ENCODE results near the gene OR5D14. TPM values are rescaled to one million over a fixed set of nuclear protein-coding genes. Genes with fewer than 3 reads are reported as not detected.

OR5D14 gene
- polyA plus RNA-seq, 1 of the 3 experiments (the other 2 are of a cell fraction) = not detected

DNA sequence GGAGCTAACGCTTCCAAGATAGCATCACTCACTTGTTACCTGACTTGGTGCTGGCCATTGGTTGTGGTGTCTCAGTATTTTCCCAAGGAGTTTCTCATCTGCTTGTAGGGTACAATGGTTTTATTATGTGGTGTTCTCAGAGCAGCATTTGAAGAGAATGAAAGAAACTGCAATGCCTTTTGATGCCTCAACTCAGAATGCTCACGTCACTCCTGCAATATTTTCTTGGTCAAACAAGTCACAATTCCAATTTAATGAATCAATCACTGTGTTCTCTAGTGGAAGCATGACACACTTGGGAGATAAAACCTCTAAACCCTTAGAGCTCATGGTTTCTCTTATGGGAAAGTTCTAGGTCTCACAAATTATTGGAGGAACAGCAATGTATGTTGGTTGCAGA, 2.0 kb upstream of the OR5D14 start (continued):
- TF ChIP-seq RAD21 (IDR thresholded peaks at IDR 0.05; ENCODE audit: low read length) (no peak), MXI1 (IDR thresholded peaks at IDR 0.05; ENCODE audit: low read depth, low read length) (no peak), YY1 (IDR thresholded peaks at IDR 0.05; ENCODE audit: low read depth) (no peak), IRF3 (IDR thresholded peaks at IDR 0.05; ENCODE audit: low read depth, low read length) (no peak), GABPA (IDR thresholded peaks at IDR 0.05; ENCODE audit: low read depth) (no peak), TCF12 (IDR thresholded peaks at IDR 0.05) (no peak), TAF1 (IDR thresholded peaks at IDR 0.05; ENCODE audit: borderline replicate concordance, low read depth, low read length) (no peak), TEAD4 (IDR thresholded peaks at IDR 0.05; ENCODE audit: borderline replicate concordance, insufficient read depth) (no peak), GATA2 (CRISPR knock-in tag; IDR thresholded peaks at IDR 0.05) (no peak), NRF1 (IDR thresholded peaks at IDR 0.05; ENCODE audit: low read depth, low read length) (no peak), EP300 (IDR thresholded peaks at IDR 0.05; ENCODE audit: borderline replicate concordance in 1 of 2, low read depth in 1 of 2, low read length in 1 of 2) (no peak), ELF1 (IDR thresholded peaks at IDR 0.05) (no peak)

GRCh38 chr11:55806248-55806647, 10.9 kb downstream of the OR5D14 start:
- Histone ChIP-seq H3F3A (replicated peaks; ENCODE audit: insufficient read depth) (no peaks in the 10 kb centered on the region), H3K4me3 (ENCODE audit: low read depth in 2 of 2, low read length in 1 of 2) (no peak overlapping the region), H3K4me2 (no peak overlapping the region), H3K36me3 (replicated peaks in 1 of 2; ENCODE audit: control insufficient read depth in 1 of 2, insufficient read depth in 2 of 2, low read length in 1 of 2) (no peaks in the 10 kb centered on the region), H4K20me1 (ENCODE audit: insufficient read depth) (no peaks in the 10 kb centered on the region), H3K9ac (no peak overlapping the region), H3K27ac (ENCODE audit: low read depth in 2 of 2, low read length in 1 of 2) (no peak overlapping the region), H3K9me3 (no peaks in the 10 kb centered on the region; the same call in 1 of the 2 replicates), H3K9me2 (no peaks in the 10 kb centered on the region), H2AFZ (ENCODE audit: low read depth) (no peak overlapping the region), H3K4me1 (ENCODE audit: control insufficient read depth in 1 of 2, insufficient read depth in 2 of 2, low read depth in 1 of 2, low read length in 1 of 2) (no peaks in the 10 kb centered on the region), H3K79me2 (ENCODE audit: insufficient read depth) (no peaks in the 10 kb centered on the region), H3K27me3 (ENCODE audit: insufficient read depth) (no peaks in the 10 kb centered on the region)
- ChIA-PET POLR2A (no interaction called here), CTCF (no interaction called here)
- no peak for TF ChIP-seq PBX3 (IDR thresholded peaks at IDR 0.05)
- TF ChIP-seq RFX5 (IDR thresholded peaks at IDR 0.05; ENCODE audit: low read length) = no peak
- no peak for TF ChIP-seq REST (IDR thresholded peaks at IDR 0.05; ENCODE audit: low read depth, low read length)
- no peak for TF ChIP-seq NRF1 (IDR thresholded peaks at IDR 0.05; ENCODE audit: low read depth, low read length)
- no peak for TF ChIP-seq EP300 (IDR thresholded peaks at IDR 0.05; ENCODE audit: borderline replicate concordance in 1 of 2, low read depth in 1 of 2, low read length in 1 of 2)
- no peak for TF ChIP-seq RXRA (IDR thresholded peaks at IDR 0.05; ENCODE audit: borderline replicate concordance, low read depth)
- TF ChIP-seq YY1 (IDR thresholded peaks at IDR 0.05; ENCODE audit: low read depth) = no peak
- no peak for TF ChIP-seq NFIC (IDR thresholded peaks at IDR 0.05; ENCODE audit: borderline replicate concordance)
- no peak for TF ChIP-seq IRF3 (IDR thresholded peaks at IDR 0.05; ENCODE audit: low read depth, low read length)
- no peak for TF ChIP-seq FOSL2 (IDR thresholded peaks at IDR 0.05; ENCODE audit: borderline replicate concordance, low read depth)
- TF ChIP-seq JUND (IDR thresholded peaks at IDR 0.05) = no peak
- no peak for TF ChIP-seq EZH2phosphoT487 (IDR thresholded peaks at IDR 0.05; ENCODE audit: borderline replicate concordance, low read depth)
- TF ChIP-seq POLR2AphosphoS5 (IDR thresholded peaks at IDR 0.05; ENCODE audit: low read depth, low read length) = no peak
- no peak for TF ChIP-seq TAF1 (IDR thresholded peaks at IDR 0.05; ENCODE audit: borderline replicate concordance, low read depth, low read length)
- TF ChIP-seq MXI1 (IDR thresholded peaks at IDR 0.05; ENCODE audit: low read depth, low read length) = no peak
- no peak for TF ChIP-seq SMC3 (IDR thresholded peaks at IDR 0.05; ENCODE audit: low read depth, low read length)
- no peak for TF ChIP-seq FOXM1 (IDR thresholded peaks at IDR 0.05; ENCODE audit: low read depth)
- no peak for TF ChIP-seq FOXJ3 (CRISPR knock-in tag; IDR thresholded peaks at IDR 0.05)
- no peak for TF ChIP-seq MEF2A (IDR thresholded peaks at IDR 0.05; ENCODE audit: borderline replicate concordance, low read depth)
- no peak for DNase-seq
- 0% methylated on average over 1 of the region's 1 CpG for WGBS (ENCODE audit: low lambda C conversion rate)
